CD4-positive, CD25-positive, alpha-beta regulatory T cell (primary cell): Measurements from ENCODE around the gene RSBN1. TPM values are rescaled to one million over a fixed set of nuclear protein-coding genes. Genes with fewer than 3 reads are reported as not detected.

Source experiments
- ATAC-seq, 2 donors: fragments of 150-1000 bp; cut with Tn5 transposase; one replicate each; pipeline ENCODE4 v1.10.0; 2021; ENCODE audit warnings: low read depth in 2 of 2, moderate number of reproducible peaks in 2 of 2, moderate library complexity in 1 of 2
- DNase-seq, 3 donors: peaks; one replicate each; pipeline versions ENCODE4 v3.0.0 to v3.0.0-alpha.2; 2012 to 2022; ENCODE audit warnings: mixed read lengths in 1 of 3
- H3K27ac ChIP-seq: one replicate; pipeline ENCODE4 v1.7.0; 2013; ENCODE audit warnings: mild to moderate bottlenecking, low read length; ENCODE audit not compliant: insufficient read depth, poor library complexity, severe bottlenecking
- H3K27me3 ChIP-seq: one replicate; pipeline ENCODE4 v1.7.0; 2013; ENCODE audit warnings: low read length; ENCODE audit not compliant: control insufficient read depth, insufficient read depth
- H3K36me3 ChIP-seq: one replicate; pipeline ENCODE4 v1.7.0; 2013; ENCODE audit warnings: mild to moderate bottlenecking, low read length, moderate library complexity; ENCODE audit not compliant: control insufficient read depth, insufficient read depth
- H3K4me1 ChIP-seq: 2 replicates; pipeline ENCODE4 v1.7.0; 2013; ENCODE audit warnings: mild to moderate bottlenecking, low read length; ENCODE audit not compliant: insufficient read depth, control insufficient read depth, poor library complexity, severe bottlenecking
- H3K4me3 ChIP-seq: one replicate; pipeline ENCODE4 v1.7.0; 2013; ENCODE audit warnings: low read depth, mild to moderate bottlenecking, low read length, moderate library complexity
- H3K9me3 ChIP-seq, 2 experiments: 1 replicate in 1 of 2; 2 replicates in 1 of 2; pipeline ENCODE4 v1.7.0; 2013; ENCODE audit warnings: low read length in 2 of 2, mild to moderate bottlenecking in 1 of 2, moderate library complexity in 1 of 2; ENCODE audit not compliant: control insufficient read depth in 2 of 2
- H3K27ac Mint-ChIP-seq, 3 donors: one replicate each; pipeline ENCODE4 v1.8.0; 2020 to 2022; ENCODE audit warnings: mild to moderate bottlenecking in 3 of 3, mixed read lengths in 3 of 3, moderate library complexity in 2 of 3
- H3K27me3 Mint-ChIP-seq: one replicate; pipeline ENCODE4 v1.8.0; 2022; ENCODE audit warnings: mild to moderate bottlenecking, mixed read lengths
- H3K36me3 Mint-ChIP-seq: one replicate; pipeline ENCODE4 v1.8.0; 2020; ENCODE audit warnings: mixed read lengths
- H3K4me1 Mint-ChIP-seq, 4 donors: one replicate each; pipeline ENCODE4 v1.8.0; 2020 to 2022; ENCODE audit warnings: mixed read lengths in 4 of 4, mild to moderate bottlenecking in 1 of 4
- H3K4me3 Mint-ChIP-seq, 4 donors: one replicate each; pipeline ENCODE4 v1.8.0; 2020 to 2022; ENCODE audit warnings: mild to moderate bottlenecking in 4 of 4, mixed read lengths in 4 of 4, moderate library complexity in 3 of 4
- H3K9me3 Mint-ChIP-seq, 7 donors: one replicate each; pipeline ENCODE4 v1.8.0; 2020 to 2022; ENCODE audit warnings: mixed read lengths in 7 of 7, mild to moderate bottlenecking in 3 of 7, moderate library complexity in 2 of 7
- polyA plus RNA-seq, 4 donors: library from polyadenylated mRNA; unstranded; fragments of 300-500 nt; fragmentation: Illumina TruSeq; gene quantifications; one replicate each; pipeline ENCODE4 v1.2.3, GENCODE V29; 2021
- total RNA-seq: library from RNA; stranded (reverse); gene quantifications from one replicate; pipeline ENCODE4 v1.2.3, GENCODE V29; 2022

The RSBN1 gene
- total and polyA plus RNA-seq, 5 donors from 2014 or later = 43.8 to 52.7 (median 50.2) TPM

- Histone ChIP-seq H3K27ac (peak overlapping the region; percentile 2), H3K36me3 (peaks cover 10% of the 10 kb centered on the region), H3K4me3 (no peak overlapping the region), H3K27me3 (no peaks in the 10 kb centered on the region), H3K9me3 (no peaks in the 10 kb centered on the region), H3K4me1 (peaks cover 65% of the 10 kb centered on the region)
- ATAC-seq (no peak), DNase-seq (no peak)
- Mint-ChIP-seq H3K9me3 (peaks cover 0 to 3% (median 0%) of the 10 kb centered on the region in 7 donors), H3K4me3 (no peak overlapping the region), H3K27ac (peak overlapping the region in 2 of 3 donors; percentile 42 to 92), H3K27me3 (no peaks in the 10 kb centered on the region), H3K36me3 (peaks cover 17% of the 10 kb centered on the region), H3K4me1 (peaks cover 53 to 70% (median 68%) of the 10 kb centered on the region in 4 donors)
These were observed 24.6 kb downstream of the RSBN1 start for GRCh38 chr1:113787663-113788062.

GRCh38 chr1:113786069-113786468 lies 26.2 kb downstream of the RSBN1 start:
- Mint-ChIP-seq H3K27ac (peak overlapping the region; percentile 76 to 96 (median 84)), H3K4me1 (peaks cover 48 to 60% (median 57%) of the 10 kb centered on the region in 4 donors), H3K36me3 (peaks cover 14% of the 10 kb centered on the region), H3K27me3 (no peaks in the 10 kb centered on the region), H3K9me3 (peaks cover 0 to 3% (median 0%) of the 10 kb centered on the region in 7 donors), H3K4me3 (peak overlapping the region in 2 of 4 donors; percentile 2 to 42)
- Histone ChIP-seq H3K27me3 (no peaks in the 10 kb centered on the region), H3K27ac (peak overlapping the region; percentile 88), H3K9me3 (no peaks in the 10 kb centered on the region), H3K4me1 (peaks cover 75% of the 10 kb centered on the region), H3K36me3 (peaks cover 10% of the 10 kb centered on the region), H3K4me3 (no peak overlapping the region)
- ATAC-seq = no peak
- no peak for DNase-seq

GRCh38 chr1:113784104-113784779 lies 28.0 kb downstream of the RSBN1 start:
- DNase-seq (peak in 2 of 3 donors; percentile 65 to 90), ATAC-seq (peak; percentile 73 to 75)
- Mint-ChIP-seq H3K4me1 (peaks cover 31 to 45% (median 42%) of the 10 kb centered on the region in 4 donors), H3K4me3 (peak overlapping the region; percentile 51 to 84 (median 66)), H3K36me3 (peaks cover 9% of the 10 kb centered on the region), H3K27me3 (no peaks in the 10 kb centered on the region), H3K9me3 (no peaks in the 10 kb centered on the region), H3K27ac (peak overlapping the region in 1 of 3 donors; percentile 91)
- Histone ChIP-seq H3K27ac (peak overlapping the region; percentile 88), H3K27me3 (no peaks in the 10 kb centered on the region), H3K9me3 (no peaks in the 10 kb centered on the region), H3K4me1 (peaks cover 89% of the 10 kb centered on the region), H3K36me3 (peaks cover 4% of the 10 kb centered on the region), H3K4me3 (peak overlapping the region; percentile 65)

GRCh38 chr1:113783254-113784103 lies 28.8 kb downstream of the RSBN1 start:
- H3K4me3 Mint-ChIP-seq = peak overlapping the region; percentile 51 to 84 (median 66)
- peaks cover 10% of the 10 kb centered on the region for H3K36me3 Mint-ChIP-seq
- DNase-seq = peak; percentile 42 to 88 (median 75)
- peak overlapping the region; percentile 65 for H3K4me3 ChIP-seq
- H3K4me1 ChIP-seq = peaks cover 91% of the 10 kb centered on the region
- H3K4me1 Mint-ChIP-seq = peaks cover 30 to 48% (median 42%) of the 10 kb centered on the region in 4 donors
- no peaks in the 10 kb centered on the region for H3K27me3 Mint-ChIP-seq
- H3K9me3 Mint-ChIP-seq = peaks cover 0 to 3% (median 0%) of the 10 kb centered on the region in 7 donors
- peak overlapping the region; percentile 88 for H3K27ac ChIP-seq
- no peaks in the 10 kb centered on the region for H3K36me3 ChIP-seq
- H3K9me3 ChIP-seq = no peaks in the 10 kb centered on the region
- peak; percentile 83 to 86 for ATAC-seq
- peak overlapping the region in 1 of 3 donors; percentile 91 for H3K27ac Mint-ChIP-seq
- H3K27me3 ChIP-seq = no peaks in the 10 kb centered on the region

GRCh38 chr1:113782406-113782805 lies 29.9 kb downstream of the RSBN1 start:
- Histone ChIP-seq H3K36me3 (peaks cover under 1% of the 10 kb centered on the region), H3K4me1 (peaks cover 83% of the 10 kb centered on the region), H3K4me3 (peak overlapping the region; percentile 65), H3K27ac (peak overlapping the region; percentile 88), H3K9me3 (no peaks in the 10 kb centered on the region), H3K27me3 (no peaks in the 10 kb centered on the region)
- no peak for ATAC-seq
- H3K4me3 Mint-ChIP-seq = no peak overlapping the region
- no peaks in the 10 kb centered on the region for H3K27me3 Mint-ChIP-seq
- H3K27ac Mint-ChIP-seq = no peak overlapping the region
- H3K4me1 Mint-ChIP-seq = peaks cover 20 to 41% (median 34%) of the 10 kb centered on the region in 4 donors
- peaks cover 11% of the 10 kb centered on the region for H3K36me3 Mint-ChIP-seq
- DNase-seq = no peak
- peaks cover 0 to 4% (median 0%) of the 10 kb centered on the region in 7 donors for H3K9me3 Mint-ChIP-seq

GRCh38 chr1:113780374-113781146 lies 31.7 kb downstream of the RSBN1 start:
- DNase-seq (peak in 2 of 3 donors; percentile 33 to 77), ATAC-seq (peak in 1 of 2 donors; percentile 8)
- H3K4me3 Mint-ChIP-seq = no peak overlapping the region
- Histone ChIP-seq H3K4me3 (peak overlapping the region; percentile 65), H3K27me3 (no peaks in the 10 kb centered on the region), H3K9me3 (no peaks in the 10 kb centered on the region), H3K36me3 (peaks cover 17% of the 10 kb centered on the region), H3K27ac (peak overlapping the region; percentile 88), H3K4me1 (peaks cover 71% of the 10 kb centered on the region)
- peaks cover 0 to 4% (median 0%) of the 10 kb centered on the region in 7 donors for H3K9me3 Mint-ChIP-seq
- H3K4me1 Mint-ChIP-seq = peaks cover 5 to 32% (median 23%) of the 10 kb centered on the region in 4 donors
- no peak overlapping the region for H3K27ac Mint-ChIP-seq
- peaks cover 15% of the 10 kb centered on the region for H3K36me3 Mint-ChIP-seq
- H3K27me3 Mint-ChIP-seq = no peaks in the 10 kb centered on the region

- H3K9me3 ChIP-seq = no peaks in the 10 kb centered on the region
- ATAC-seq (no peak), DNase-seq (no peak)
- no peaks in the 10 kb centered on the region for H3K27me3 ChIP-seq
- H3K27ac Mint-ChIP-seq = no peak overlapping the region
- peak overlapping the region; percentile 65 for H3K4me3 ChIP-seq
- peaks cover 61% of the 10 kb centered on the region for H3K4me1 ChIP-seq
- no peak overlapping the region for H3K4me3 Mint-ChIP-seq
- peaks cover 4 to 28% (median 18%) of the 10 kb centered on the region in 4 donors for H3K4me1 Mint-ChIP-seq
- peak overlapping the region; percentile 88 for H3K27ac ChIP-seq
- H3K36me3 Mint-ChIP-seq = peaks cover 19% of the 10 kb centered on the region
- peaks cover 0 to 4% (median 0%) of the 10 kb centered on the region in 7 donors for H3K9me3 Mint-ChIP-seq
- H3K27me3 Mint-ChIP-seq = no peaks in the 10 kb centered on the region
- peaks cover 19% of the 10 kb centered on the region for H3K36me3 ChIP-seq
These were observed 32.7 kb downstream of the RSBN1 start for GRCh38 chr1:113779542-113779941.
